A549 (cell line): Measurements from ENCODE around the gene GJA3. TPM values are rescaled to one million over a fixed set of nuclear protein-coding genes. Genes with fewer than 3 reads are reported as not detected.

Experiments used
- ATAC-seq, 2 experiments: fragments of 200-7000 bp in 1 of 2; fragments of >200 bp in 1 of 2; cut with Nextera tagmentation in 1 of 2; cut with Tn5 transposase in 1 of 2; 3 replicates each; pipeline versions ENCODE4 v1.8.0 to v1.9.1; 2018 to 2020; ENCODE audit warnings: mild to moderate bottlenecking in 1 of 2, moderate library complexity in 1 of 2
- CTCF ChIA-PET: fragments of 300-600 bp; sonication (Branson Sonifier 250); formaldehyde crosslinking; extraction: SDS; loops from one replicate; lab custom pipeline; 2021; ENCODE audit warnings: antibody characterized with exemption, inconsistent platforms; lab: Yijun Ruan, JAX
- POLR2A ChIA-PET: fragments of 350-600 bp; formaldehyde crosslinking; extraction: SDS; loops from one replicate; lab custom pipeline; 2021; ENCODE audit warnings: antibody characterized with exemption, inconsistent platforms; lab: Yijun Ruan, JAX
- DNase-seq, 2 experiments: peaks; one replicate each; pipeline versions ENCODE4 v3.0.0 to v3.0.0-alpha.2; 2011 to 2016; ENCODE audit warnings: low read depth in 1 of 2, low spot score in 1 of 2
- FAIRE-seq: peaks from 2 replicates; lab custom pipeline; 2011; peaks lifted over from hg19 to GRCh38; lab: Jason Lieb, UNC
- H3K27ac ChIP-seq, 2 experiments: fragments of >200 bp; sonication (Bioruptor Twin); formaldehyde crosslinking; 3 replicates each; pipeline ENCODE4 v1.5.1; 2016 to 2017
- H3K4me1 ChIP-seq: fragments of >200 bp; sonication (Bioruptor Twin); formaldehyde crosslinking; 3 replicates; pipeline ENCODE4 v1.6.1; 2016
- H3K4me2 ChIP-seq: fragments of >200 bp; sonication (Bioruptor Twin); formaldehyde crosslinking; 3 replicates; pipeline ENCODE4 v1.6.1; 2016
- H3K4me3 ChIP-seq: fragments of >200 bp; sonication (Bioruptor Twin); formaldehyde crosslinking; 3 replicates; pipeline ENCODE4 v1.5.1; 2016
- H3K9me3 ChIP-seq: fragments of >200 bp; sonication (Bioruptor Twin); formaldehyde crosslinking; 3 replicates; pipeline ENCODE4 v1.6.1; 2016
- BCL3 ChIP-seq: fragments of >200 bp; sonication (Bioruptor Twin); formaldehyde crosslinking; IDR thresholded peaks from 3 replicates; pipeline ENCODE4 v1.6.1; 2016
- BHLHE40 ChIP-seq: IDR thresholded peaks from 2 replicates; pipeline ENCODE4 v1.6.1; 2012; ENCODE audit warnings: low read depth, low read length, inconsistent platforms
- CBX2 ChIP-seq: fragments of 200-600 bp; sonication (generic); IDR thresholded peaks from 2 replicates; pipeline ENCODE4 v1.6.1; 2016; ENCODE audit warnings: low read depth, mild to moderate bottlenecking, borderline replicate concordance
- CBX8 ChIP-seq: fragments of 200-600 bp; sonication (generic); IDR thresholded peaks from 2 replicates; pipeline ENCODE4 v1.6.1; 2016
- CEBPB ChIP-seq, 2 experiments: fragments of >200 bp in 1 of 2; sonication (Bioruptor Twin) in 1 of 2; formaldehyde crosslinking in 1 of 2; IDR thresholded peaks; 2 replicates each; pipeline ENCODE4 v1.6.1; 2012 to 2016
- CHD4 ChIP-seq: fragments of 200-600 bp; sonication (generic); IDR thresholded peaks from 2 replicates; pipeline ENCODE4 v1.6.1; 2016; ENCODE audit warnings: antibody characterized with exemption, mild to moderate bottlenecking, borderline replicate concordance
- CTCF ChIP-seq: fragments of >200 bp; sonication (Bioruptor Twin); formaldehyde crosslinking; IDR thresholded peaks from 3 replicates; pipeline ENCODE4 v1.5.1; 2016
- EHMT2 ChIP-seq: fragments of 200-600 bp; sonication (generic); IDR thresholded peaks from 2 replicates; pipeline ENCODE4 v1.6.1; 2016; ENCODE audit warnings: antibody characterized with exemption, low read depth, mild to moderate bottlenecking, moderate library complexity
- ELK1 ChIP-seq: fragments of 150-350 bp; IDR thresholded peaks from 2 replicates; pipeline ENCODE4 v1.6.1; 2014; ENCODE audit warnings: low read depth, mild to moderate bottlenecking, low read length
- ESRRA ChIP-seq: fragments of 150-350 bp; IDR thresholded peaks from 2 replicates; pipeline ENCODE4 v1.6.1; 2014; ENCODE audit warnings: mild to moderate bottlenecking, low read length, borderline replicate concordance
- FOSB ChIP-seq: fragments of 250-450 bp; sonication (Bioruptor Pico); IDR thresholded peaks from 2 replicates; pipeline ENCODE4 v1.5.0; 2020; ENCODE audit warnings: mild to moderate bottlenecking, moderate library complexity
- FOXS1 ChIP-seq: fragments of 250-450 bp; sonication (Bioruptor Pico); IDR thresholded peaks from 2 replicates; pipeline ENCODE4 v1.5.0; 2020; ENCODE audit warnings: mild to moderate bottlenecking, moderate library complexity
- HOXA7 ChIP-seq: fragments of 250-450 bp; sonication (Bioruptor Pico); IDR thresholded peaks from 2 replicates; pipeline ENCODE4 v1.5.0; 2020; ENCODE audit warnings: mild to moderate bottlenecking, moderate library complexity
- HOXB5 ChIP-seq: fragments of 250-450 bp; sonication (Bioruptor Pico); IDR thresholded peaks from 2 replicates; pipeline ENCODE4 v1.5.0; 2020; ENCODE audit warnings: mild to moderate bottlenecking, moderate library complexity
- JUN ChIP-seq, 2 experiments: fragments of >200 bp; sonication (Bioruptor Twin); formaldehyde crosslinking; IDR thresholded peaks; 2 replicates in 1 of 2; 3 replicates in 1 of 2; pipeline ENCODE4 v1.6.1; 2016 to 2017
- JUNB ChIP-seq: fragments of >200 bp; sonication (Bioruptor Twin); formaldehyde crosslinking; IDR thresholded peaks from 2 replicates; pipeline ENCODE4 v1.6.1; 2016
- KDM1A ChIP-seq: fragments of 200-600 bp; sonication (generic); IDR thresholded peaks from 2 replicates; pipeline ENCODE4 v1.6.1; 2016; ENCODE audit warnings: low read depth, mild to moderate bottlenecking
- MAFK ChIP-seq: fragments of 450-650 bp; IDR thresholded peaks from 2 replicates; pipeline ENCODE4 v1.6.1; 2014; ENCODE audit not compliant: partially characterized antibody
- MAZ ChIP-seq: fragments of 150-350 bp; IDR thresholded peaks from 2 replicates; pipeline ENCODE4 v1.6.1; 2014; ENCODE audit warnings: antibody characterized with exemption, low read depth, low read length, borderline replicate concordance
- MYC ChIP-seq: IDR thresholded peaks from 2 replicates; pipeline ENCODE4 v1.6.1; 2012; ENCODE audit warnings: mild to moderate bottlenecking, inconsistent platforms, low read length, improper control_type of control experiment, borderline replicate concordance
- NFE2L2 ChIP-seq: fragments of 150-350 bp; conservative IDR thresholded peaks from 2 replicates; pipeline ENCODE4 v1.6.1; 2014; ENCODE audit warnings: low read length
- NPAS2 ChIP-seq: fragments of 250-450 bp; sonication (Bioruptor Pico); IDR thresholded peaks from 2 replicates; pipeline ENCODE4 v1.8.0; 2022; ENCODE audit warnings: mild to moderate bottlenecking, moderate library complexity, borderline replicate concordance
- PHF8 ChIP-seq: fragments of 200-600 bp; sonication (generic); IDR thresholded peaks from 2 replicates; pipeline ENCODE4 v1.6.1; 2016; ENCODE audit warnings: low read depth, mild to moderate bottlenecking, antibody characterized with exemption, moderate library complexity, borderline replicate concordance
- POLR2AphosphoS2 ChIP-seq: conservative IDR thresholded peaks from 2 replicates; pipeline ENCODE4 v1.6.1; 2012; ENCODE audit warnings: low read length, improper control_type of control experiment, inconsistent platforms
- RARB ChIP-seq: fragments of 250-450 bp; sonication (Bioruptor Pico); IDR thresholded peaks from 2 replicates; pipeline ENCODE4 v1.8.0; 2021; ENCODE audit warnings: mild to moderate bottlenecking, moderate library complexity
- RFX5 ChIP-seq: fragments of 450-650 bp; IDR thresholded peaks from 2 replicates; pipeline ENCODE4 v1.7.1; 2014; ENCODE audit warnings: antibody characterized with exemption, mild to moderate bottlenecking, moderate library complexity
- SMC3 ChIP-seq: fragments of >200 bp; sonication (Bioruptor Twin); formaldehyde crosslinking; IDR thresholded peaks from 3 replicates; pipeline ENCODE4 v1.6.1; 2018; ENCODE audit warnings: inconsistent platforms
- ZFP36 ChIP-seq: fragments of 450-650 bp; IDR thresholded peaks from 2 replicates; pipeline ENCODE4 v1.6.1; 2014; ENCODE audit warnings: borderline replicate concordance; ENCODE audit not compliant: partially characterized antibody
- ZNF302 ChIP-seq: fragments of 250-450 bp; sonication (Bioruptor Pico); IDR thresholded peaks from 2 replicates; pipeline ENCODE4 v1.9.0; 2021; ENCODE audit warnings: inconsistent platforms, mild to moderate bottlenecking, moderate library complexity
- WGBS: methylation state at CpG from one replicate; pipeline ENCODE4 v1.1.6; 2017; ENCODE audit errors: missing lambda C conversion rate; 5-methylcytosine and 5-hydroxymethylcytosine counted together
- polyA plus RNA-seq, 4 experiments: library from polyadenylated mRNA; depleted of rRNA in 3 of 4; stranded (reverse); fragments of >200 nt; fragmentation: RNase III in 1 of 4; extraction: RNeasy Plus Mini Kit Qiagen cat#74134 plus additional on column Dnase treatment in 1 of 4; gene quantifications; 2 replicates in 3 of 4; 3 replicates in 1 of 4; pipeline ENCODE4 v1.2.3, GENCODE V29; 2011 to 2017
- TF ChIP-seq, protein P1 (sequence below): fragments of 250-450 bp; sonication (Bioruptor Pico); IDR thresholded peaks from 2 replicates; pipeline ENCODE4 v1.5.0; 2021; ENCODE audit warnings: mild to moderate bottlenecking, moderate library complexity, borderline replicate concordance

The GJA3 gene
- polyA plus RNA-seq, 2 of the 4 experiments (the other 2 are of a cell fraction): 0.06 to 0.19 TPM

GRCh38 chr13:20178156-20178555 is 17.3 kb upstream of the GJA3 start:
- DNase-seq: no peak
- no peaks in the 10 kb centered on the region for H3K9me3 ChIP-seq
- WGBS: 64% methylated on average over 5 of the region's 5 CpGs
- H3K4me2 ChIP-seq: no peak overlapping the region
- no peak overlapping the region for H3K27ac ChIP-seq
- no peak for ATAC-seq
- H3K4me1 ChIP-seq: peaks cover 17% of the 10 kb centered on the region
- TF ChIP-seq ESRRA (no peak), JUNB (no peak), FOSB (no peak), BHLHE40 (no peak), NFE2L2 (no peak), BCL3 (no peak), MAZ (no peak), FOXS1 (no peak), MAFK (no peak), CTCF (no peak), KDM1A (no peak), ZNF302 (CRISPR knock-in tag) (no peak), JUN (IDR thresholded peaks at IDR 0.05) (no peak), CEBPB (IDR thresholded peaks at IDR 0.05) (no peak), SMC3 (no peak), MYC (no peak), ZFP36 (no peak), CHD4 (no peak)
- TF ChIP-seq, protein P1, sequence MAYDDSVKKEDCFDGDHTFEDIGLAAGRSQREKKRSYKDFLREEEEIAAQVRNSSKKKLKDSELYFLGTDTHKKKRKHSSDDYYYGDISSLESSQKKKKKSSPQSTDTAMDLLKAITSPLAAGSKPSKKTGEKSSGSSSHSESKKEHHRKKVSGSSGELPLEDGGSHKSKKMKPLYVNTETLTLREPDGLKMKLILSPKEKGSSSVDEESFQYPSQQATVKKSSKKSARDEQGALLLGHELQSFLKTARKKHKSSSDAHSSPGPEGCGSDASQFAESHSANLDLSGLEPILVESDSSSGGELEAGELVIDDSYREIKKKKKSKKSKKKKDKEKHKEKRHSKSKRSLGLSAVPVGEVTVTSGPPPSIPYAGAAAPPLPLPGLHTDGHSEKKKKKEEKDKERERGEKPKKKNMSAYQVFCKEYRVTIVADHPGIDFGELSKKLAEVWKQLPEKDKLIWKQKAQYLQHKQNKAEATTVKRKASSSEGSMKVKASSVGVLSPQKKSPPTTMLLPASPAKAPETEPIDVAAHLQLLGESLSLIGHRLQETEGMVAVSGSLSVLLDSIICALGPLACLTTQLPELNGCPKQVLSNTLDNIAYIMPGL: no peak
- ChIA-PET POLR2A (no interaction called here), CTCF (interaction anchor here (1.2 kb wide), 1 partner anchor 651 kb away, joined by 4 read pairs; no protein-coding TSS in a partner anchor)
- FAIRE-seq: no peak
- no peak overlapping the region for H3K4me3 ChIP-seq

- ChIA-PET POLR2A (no interaction called here), CTCF (interaction anchor here (1.2 kb wide), 1 partner anchor 652 kb away, joined by 4 read pairs; no protein-coding TSS in a partner anchor)
- ATAC-seq (no peak), DNase-seq (no peak), FAIRE-seq (no peak)
- H3K4me2 ChIP-seq: no peak overlapping the region
- no peak overlapping the region for H3K27ac ChIP-seq
- H3K4me3 ChIP-seq: no peak overlapping the region
- H3K9me3 ChIP-seq: no peaks in the 10 kb centered on the region
- 97% methylated on average over 41 of the region's 67 CpGs for WGBS
- peaks cover 17% of the 10 kb centered on the region for H3K4me1 ChIP-seq
- TF ChIP-seq EHMT2 (no peak), POLR2AphosphoS2 (no peak), HOXB5 (CRISPR knock-in tag) (no peak), JUN (IDR thresholded peaks at IDR 0.05) (no peak), CEBPB (IDR thresholded peaks at IDR 0.05) (no peak), NPAS2 (no peak), CBX2 (no peak), PHF8 (no peak), CTCF (no peak), ELK1 (no peak), KDM1A (no peak), CBX8 (no peak), RARB (CRISPR knock-in tag) (no peak), RFX5 (no peak), NFE2L2 (no peak), HOXA7 (no peak), FOSB (no peak)
Measured at GRCh38 chr13:20177049-20177831, 16.4 kb upstream of the GJA3 start.
